HG03064 (cell line): ENCODE measurements around the gene GDPD5.

Experiments used
- ATAC-seq: cut with Tn5 transposase; IDR thresholded peaks from one replicate; pipeline ENCODE4 v1.9.1; 2021; ENCODE audit warnings: low read depth; ENCODE audit not compliant: unreplicated experiment

Gene GDPD5

DNA sequence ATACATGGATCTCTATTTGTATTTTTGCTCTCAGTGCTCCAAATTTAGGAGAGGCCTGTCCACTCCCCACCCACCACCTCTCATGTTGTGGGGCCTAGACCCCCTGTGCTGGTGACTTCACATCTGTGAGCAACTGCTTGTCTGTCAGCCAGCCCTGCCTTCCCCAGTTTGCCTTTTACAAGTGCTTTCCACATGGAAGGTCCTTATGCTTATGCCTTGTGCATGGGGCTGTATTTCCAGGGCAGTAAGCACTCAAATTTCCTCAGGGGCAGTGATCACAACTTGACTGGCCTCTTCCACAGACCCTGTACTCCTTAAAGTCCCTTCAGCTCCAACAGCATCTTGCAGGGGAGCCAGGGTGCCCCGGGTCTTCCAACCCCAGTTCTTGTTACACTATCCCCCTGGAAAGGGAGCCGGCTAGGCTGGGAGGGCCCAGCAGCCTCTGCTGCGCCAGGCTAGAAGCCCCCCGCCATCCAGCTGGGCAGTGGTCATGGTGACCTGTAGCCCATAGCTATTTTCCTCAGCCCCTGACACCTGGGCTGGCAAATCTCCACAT lies 29.9 kb downstream of the GDPD5 start:
- ATAC-seq: no peak

DNA sequence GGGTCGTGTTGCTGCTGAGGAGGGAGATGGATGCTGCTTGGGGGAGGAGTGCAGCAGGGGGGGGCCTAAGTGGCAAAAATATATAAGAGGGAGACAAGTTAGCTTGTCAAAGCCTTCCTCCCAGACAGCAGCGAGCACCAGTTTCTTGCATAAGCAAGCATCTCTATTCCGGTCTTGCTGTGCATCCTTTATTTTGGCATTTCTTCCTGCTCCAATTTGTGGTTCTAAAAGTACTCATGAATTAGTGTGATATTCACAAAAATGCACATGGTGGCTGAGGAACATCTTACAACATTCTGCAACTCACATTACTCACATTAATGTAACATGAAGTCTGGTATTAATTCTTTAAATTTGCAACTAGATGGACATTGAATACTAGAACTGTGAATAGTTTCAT lies 32.1 kb downstream of the GDPD5 start:
- ATAC-seq: no peak

DNA sequence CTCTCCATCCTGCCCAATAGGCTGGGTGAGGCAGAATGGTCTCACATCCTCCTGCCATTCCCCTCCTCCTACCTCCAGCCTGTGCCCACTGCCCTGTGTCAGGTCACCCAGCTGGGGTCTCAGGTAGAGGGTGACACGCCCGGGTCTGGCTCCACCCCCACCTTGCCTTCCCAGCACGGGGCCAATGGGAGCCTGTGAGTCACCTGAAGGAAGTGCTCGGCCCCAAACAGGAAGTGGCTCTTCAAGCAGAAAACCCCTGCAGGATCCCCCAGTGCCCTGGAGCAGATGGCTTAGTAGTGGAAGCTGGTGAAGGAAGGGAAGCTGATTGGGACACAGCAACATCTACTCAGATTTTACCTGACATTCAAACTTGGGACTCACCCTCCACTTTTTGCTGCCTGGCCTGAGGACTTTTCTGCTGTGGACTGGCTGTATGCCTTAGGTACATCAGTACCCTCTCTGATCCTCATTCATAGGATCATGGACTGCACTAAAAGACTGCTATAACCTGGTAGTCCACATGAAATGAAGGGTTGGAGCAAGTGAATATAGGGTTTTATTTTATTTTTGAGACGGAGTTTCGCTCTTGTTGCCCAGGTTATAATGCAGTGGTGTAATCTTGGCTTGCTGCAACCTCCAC lies 33.4 kb downstream of the GDPD5 start:
- ATAC-seq: no peak

DNA sequence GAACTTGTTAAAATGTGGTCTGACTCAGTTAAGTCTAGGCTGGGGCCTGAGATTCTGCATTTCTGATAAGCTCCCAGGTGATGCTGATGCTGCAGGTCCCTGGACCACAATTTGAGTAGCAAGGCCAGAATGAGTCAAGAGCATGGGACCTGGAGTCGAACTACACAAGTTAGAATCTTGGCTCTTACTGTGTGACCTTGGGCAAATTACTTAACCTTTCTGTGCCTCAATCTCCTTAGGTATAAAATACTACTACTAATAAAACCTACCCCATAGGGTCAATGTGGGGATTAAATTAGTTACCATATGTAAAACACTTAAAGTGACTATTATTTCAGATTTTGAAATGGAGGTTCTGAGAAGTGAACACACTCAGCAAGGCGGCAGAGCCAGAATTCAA lies 34.3 kb downstream of the GDPD5 start:
- no peak for ATAC-seq

DNA sequence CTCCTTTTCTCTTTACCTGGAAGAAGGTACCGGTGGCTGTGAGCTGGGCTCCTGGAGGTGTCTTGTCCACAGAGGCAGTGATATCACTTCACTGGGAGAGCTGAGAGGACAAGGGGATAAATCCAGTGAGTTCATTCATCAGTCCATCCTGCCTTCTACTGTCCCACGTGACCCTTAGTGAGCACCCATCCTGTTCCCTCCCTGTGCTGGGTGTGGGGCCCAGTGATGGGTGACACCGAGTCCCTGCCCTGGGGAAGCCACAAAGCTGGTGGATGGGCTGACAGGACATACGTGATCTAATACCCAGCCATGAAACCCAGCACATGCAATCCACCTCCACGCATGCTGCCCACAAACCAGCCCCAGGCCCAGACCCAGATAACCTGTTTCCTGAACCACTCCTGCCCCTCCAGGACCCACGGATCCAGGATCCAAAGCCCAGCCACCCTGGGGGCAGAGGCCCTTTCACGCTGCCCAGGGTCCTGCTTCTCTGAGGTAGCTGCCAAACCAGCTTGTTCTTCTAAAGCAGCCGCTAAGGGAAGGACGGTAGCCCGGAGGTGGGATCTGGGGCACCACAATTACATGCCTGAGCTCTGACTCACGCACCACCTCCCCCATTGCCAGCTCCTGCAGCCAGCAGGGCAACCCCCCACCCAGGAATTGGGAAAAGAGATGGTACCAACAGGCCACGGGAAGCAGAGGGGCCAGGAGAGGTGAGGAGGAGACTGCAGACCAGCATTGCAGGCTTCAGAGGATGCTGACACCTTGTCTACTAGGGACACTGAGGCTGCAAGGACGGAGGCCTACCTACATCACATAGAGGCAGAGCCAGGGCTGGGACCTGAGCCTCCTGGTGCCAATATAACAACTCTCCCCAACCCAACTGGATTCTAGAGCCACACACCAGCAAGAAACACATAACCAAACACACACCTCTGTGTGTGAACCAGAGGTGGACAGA lies 35.2 kb downstream of the GDPD5 start:
- ATAC-seq: no peak

DNA sequence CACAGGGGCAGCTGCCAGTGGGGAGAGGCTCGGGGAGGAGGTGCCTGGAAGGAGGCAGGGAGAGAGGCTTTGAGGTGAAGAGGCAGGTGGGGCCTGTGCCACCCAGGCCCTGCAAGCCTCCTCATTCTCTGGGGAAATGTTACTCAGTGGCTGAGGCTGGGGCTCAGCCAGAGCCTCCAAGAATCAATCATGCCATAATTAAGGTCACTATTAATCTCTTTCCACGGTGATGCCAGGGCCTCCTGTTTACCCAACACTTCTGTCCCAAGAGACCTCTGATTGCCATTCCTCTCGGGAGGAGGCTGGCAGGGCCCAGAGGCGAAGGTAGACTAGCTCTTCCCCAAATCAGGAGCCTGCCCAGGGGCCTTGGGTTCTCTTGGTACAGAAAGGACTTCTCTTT lies 38.4 kb downstream of the GDPD5 start:
- no peak for ATAC-seq

DNA sequence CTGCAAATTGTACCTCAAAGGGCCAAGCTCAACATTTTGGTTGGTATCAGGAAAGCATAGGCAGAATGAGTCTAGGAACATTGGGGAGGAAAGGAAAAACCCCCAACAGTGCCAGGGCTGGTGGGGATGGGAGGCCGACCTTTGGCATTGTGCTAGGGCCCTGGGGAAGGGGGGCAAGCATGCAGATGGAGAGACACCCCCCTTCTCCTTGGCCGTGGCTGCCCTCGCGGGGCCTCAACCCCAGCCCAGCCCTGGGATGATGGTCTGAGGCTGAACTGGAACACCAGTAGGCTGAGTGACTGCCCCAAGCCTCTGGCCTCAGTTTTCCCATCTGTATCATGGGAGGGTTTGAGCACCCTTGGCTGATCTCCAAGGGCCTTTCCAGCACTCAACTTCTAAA lies 40.0 kb downstream of the GDPD5 start:
- ATAC-seq: no peak

DNA sequence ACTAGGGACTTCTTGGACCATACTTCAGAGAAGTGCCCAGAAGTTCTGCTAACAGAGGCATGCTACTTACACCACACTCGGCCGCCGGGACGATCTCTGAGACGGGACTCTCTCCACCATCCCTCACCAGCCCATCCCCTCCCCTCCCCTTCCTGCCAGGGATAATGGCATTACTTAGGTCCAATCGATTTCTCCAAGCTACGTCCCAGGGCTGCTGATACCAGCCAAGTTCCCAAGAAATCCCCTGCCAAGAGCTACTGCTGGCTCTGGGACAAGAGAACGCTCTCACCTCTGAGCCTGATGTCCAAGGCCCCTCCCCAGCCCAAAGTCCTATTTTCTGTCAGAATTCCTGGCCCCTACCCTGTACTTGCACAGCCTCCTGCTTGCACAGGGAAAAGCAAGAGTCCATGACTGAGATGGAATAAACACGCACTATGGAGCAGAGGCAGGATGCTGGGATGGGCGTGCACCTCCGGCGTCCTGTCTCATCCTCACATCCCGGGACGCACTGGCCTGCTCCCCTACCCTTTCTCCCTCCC lies 42.7 kb downstream of the GDPD5 start:
- ATAC-seq: no peak

DNA sequence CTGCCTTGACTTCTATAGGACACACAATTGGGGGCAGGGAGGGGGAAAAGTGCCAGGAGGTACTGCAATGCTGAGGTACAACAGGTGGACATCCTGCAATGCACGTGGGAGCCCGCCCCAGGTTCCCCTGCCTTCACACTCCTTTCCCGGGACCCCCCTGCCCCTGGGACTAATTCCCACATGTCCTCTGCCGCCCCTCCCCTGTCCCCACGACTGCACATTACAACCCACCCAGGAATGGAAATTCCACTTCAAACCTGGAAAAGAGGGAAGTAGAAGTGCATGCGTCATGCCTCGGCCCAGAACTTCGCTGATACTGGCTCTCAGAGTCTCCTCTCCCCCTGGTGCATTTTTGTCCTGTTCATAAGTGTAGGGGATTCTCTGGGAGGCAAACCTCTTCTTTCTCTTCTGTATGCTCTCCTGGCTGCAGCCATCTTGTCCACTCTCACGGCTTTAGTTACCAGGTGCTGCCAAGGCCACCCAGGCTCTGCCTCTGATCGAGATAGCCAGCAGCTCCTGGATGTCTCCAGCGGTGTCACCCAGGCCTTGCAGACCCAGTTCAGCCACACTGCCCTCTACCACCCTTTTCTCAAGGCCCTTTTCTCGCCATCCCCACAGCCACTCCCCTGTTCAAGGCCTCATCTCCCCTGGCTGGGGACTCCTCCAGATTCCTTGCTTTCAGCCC lies 43.7 kb downstream of the GDPD5 start:
- ATAC-seq: no peak

DNA sequence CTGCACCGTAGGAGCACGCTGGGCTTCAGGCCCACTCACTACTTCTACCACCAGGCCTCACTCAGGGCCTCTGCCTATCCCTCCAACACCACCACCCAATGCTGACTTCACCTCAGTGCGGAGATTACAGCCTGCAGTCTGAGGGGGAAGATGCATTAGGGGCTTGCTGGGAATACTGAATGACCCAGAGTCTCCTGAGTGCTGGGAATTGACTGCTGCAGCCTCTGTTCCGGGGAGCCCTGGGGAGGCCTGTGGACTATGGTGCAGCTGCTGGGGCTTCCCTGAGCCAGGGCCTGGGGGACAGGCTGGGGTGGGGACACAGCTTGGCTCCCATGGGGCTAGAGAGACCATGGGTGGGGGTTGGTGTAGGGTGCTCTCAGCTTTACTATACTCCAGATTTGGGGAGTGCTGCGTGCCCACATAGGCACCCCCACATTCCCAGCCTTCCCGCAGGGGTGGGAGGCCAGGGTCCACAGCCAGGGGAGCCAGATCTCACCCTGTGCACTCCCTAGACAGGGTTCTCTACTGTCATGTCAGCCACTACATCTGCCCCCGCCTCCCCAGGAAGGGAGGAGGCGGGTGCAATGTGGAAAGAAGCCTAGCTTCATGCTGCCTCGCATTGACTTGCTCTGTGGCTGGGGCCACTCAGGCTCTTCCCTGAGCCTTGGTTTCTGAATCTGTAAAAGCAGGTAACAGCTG lies 44.4 kb downstream of the GDPD5 start:
- no peak for ATAC-seq

DNA sequence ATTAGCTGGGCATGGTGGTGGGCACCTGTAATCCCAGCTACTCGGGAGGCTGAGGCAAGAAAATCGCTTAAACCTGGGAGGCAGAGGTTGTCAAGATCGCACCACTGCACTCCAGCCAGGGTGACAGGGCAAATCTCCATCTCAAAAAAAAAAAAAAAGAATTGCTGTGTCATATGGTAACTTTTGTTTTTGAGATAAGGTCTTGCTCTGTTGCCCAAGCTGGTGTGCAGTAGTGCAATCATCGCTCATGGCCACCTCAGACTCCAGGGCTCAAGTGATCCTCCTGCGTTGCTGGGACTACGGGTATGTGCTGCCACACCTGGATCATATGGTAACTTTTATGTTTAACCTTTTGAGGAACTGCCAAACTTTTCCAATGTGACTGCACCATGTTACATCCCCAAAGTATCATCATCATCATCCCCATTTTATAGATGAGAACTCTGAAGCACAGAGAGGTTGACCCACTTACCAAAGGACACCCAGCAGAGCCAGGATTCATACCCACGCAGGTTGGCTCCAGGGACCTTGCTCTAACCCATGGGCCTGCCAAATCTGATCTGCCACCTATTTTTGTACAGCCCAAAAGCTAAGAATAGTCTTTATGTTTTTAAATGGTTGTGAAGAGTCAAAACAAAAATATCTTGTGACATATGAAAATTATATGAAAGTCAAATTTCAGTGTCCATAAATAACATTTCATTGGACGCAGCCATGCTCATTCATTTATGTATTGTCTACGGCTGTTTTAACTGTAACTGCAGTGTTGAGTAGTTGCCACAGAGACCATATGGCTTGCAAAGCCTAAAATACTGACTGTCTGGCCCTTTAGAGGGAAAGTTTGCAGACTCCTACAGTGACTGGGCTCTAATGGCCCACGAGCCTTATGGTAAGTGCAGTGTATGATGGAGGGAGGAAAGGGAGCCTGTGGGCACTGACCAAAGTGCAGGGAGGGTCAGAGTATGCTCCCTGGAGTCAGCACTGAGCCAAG lies 45.3 kb downstream of the GDPD5 start:
- no peak for ATAC-seq

DNA sequence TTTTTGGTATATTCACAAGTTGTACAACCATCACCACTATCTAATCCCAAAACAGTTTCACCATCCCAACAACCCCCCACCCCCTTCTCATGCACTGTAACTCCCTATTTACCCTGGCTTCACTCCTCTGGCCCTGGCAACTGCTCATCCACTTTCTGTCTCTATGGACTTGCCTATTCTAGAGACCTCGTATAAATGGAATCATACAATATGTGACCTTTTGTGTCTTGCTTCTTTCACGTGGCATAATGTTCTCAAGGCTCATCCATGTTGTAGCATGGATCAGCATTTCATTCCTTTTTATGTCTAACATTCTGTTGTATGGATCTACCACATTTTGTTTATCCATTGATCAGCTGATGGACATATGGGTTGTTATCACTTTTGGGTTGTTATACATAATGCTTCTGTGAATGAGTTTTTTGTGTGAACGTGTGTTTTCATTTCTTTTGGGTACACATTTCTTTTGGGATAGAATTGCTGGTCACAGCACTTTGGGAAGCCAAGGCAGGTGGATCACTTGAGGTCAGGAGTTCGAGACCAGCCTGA lies 46.1 kb downstream of the GDPD5 start:
- no peak for ATAC-seq

DNA sequence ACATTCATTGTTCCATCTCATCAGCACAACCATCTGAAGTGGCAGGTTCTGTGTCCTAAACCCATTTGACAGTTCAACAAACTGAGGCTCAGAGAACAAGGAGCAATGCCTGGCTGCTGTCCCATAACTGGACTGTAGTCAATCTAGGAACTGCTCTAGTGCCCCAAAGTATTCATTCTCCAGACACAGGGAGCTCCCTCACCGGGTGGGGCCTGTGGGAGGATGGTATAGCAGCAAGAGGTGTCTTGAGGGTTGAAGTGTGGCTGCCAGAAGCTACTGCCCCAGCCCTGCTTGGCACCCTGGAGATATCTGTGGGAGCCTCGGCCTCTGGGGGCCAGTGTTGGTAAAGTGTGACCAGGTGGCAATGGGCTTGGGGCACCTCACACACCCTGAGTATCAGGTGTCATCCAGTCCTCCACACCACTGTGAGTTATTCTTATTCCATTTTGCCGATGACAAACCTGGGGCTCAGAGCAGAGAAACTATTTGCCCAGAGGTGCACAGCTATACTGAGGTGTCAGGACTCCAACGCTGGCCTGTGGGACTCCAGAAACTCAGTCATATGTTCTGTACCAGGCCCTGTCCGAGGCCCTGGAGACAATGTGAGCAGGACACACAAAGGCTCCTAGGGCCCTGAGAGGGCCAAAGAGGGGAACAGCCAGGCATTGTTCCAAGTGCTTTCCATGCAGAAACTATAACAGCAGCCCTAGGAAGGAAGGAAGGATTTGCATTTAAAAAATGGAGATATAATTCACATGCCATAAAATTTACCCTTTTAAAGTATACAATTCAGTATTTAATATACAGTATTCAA lies 46.8 kb downstream of the GDPD5 start:
- no peak for ATAC-seq

DNA sequence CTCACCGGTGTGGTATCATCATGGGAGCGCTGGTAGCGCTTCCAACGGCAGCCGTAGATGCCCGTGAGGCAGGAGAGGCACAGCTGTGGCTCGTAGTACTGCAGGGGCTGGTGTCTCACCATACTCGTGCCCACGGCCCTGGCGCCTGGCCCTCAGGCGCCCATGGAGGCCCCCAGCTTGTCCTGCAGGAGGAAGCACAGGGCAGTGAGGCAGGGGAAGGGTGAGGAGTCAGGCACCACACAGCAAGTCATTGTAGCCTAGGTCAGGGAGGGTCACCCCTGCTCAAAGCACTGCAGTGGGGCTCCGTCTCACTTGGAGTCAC lies 48.2 kb downstream of the GDPD5 start:
- no peak for ATAC-seq

DNA sequence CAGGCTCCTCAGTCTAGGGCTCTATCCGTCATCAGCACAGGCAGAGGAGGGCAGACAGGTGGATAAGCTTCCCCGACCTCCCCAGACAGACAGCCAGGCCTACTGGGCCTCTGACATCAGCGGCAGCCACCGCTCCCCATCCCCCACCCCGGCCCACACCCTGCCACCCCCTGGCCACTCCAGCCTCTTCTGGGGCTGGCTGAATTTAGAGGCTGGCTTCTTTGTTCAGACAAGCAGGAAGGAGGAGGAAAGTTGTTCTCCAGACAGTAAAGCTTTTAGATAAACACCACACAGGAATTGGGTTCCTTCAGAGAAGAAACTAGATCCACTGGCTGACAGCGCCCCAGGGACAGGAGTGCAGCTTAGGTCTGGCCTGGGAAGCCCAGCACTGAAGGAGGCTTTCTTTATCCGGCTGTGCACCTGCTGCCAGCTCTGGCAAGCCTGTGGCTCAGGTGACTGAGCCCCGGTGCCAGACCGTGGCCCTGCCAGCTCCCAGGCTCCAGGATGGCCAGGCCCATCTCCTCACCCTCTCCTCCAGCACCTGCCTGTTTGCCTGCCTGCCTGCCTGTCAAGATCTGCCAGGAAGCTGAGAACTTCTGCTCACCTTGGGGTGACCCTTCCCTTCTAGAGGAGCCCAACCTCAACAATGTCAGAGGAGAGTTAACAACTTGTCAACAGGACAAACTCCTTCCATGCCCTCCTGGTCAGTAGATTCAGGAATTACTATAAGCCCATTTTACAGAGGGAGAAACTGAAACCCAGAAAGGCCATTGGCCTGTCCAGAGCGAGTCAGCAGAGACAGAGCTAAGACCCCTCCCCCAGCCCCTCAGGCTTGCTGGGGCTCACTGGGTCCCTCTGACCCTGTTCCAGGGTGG lies 48.8 kb downstream of the GDPD5 start:
- no peak for ATAC-seq

DNA sequence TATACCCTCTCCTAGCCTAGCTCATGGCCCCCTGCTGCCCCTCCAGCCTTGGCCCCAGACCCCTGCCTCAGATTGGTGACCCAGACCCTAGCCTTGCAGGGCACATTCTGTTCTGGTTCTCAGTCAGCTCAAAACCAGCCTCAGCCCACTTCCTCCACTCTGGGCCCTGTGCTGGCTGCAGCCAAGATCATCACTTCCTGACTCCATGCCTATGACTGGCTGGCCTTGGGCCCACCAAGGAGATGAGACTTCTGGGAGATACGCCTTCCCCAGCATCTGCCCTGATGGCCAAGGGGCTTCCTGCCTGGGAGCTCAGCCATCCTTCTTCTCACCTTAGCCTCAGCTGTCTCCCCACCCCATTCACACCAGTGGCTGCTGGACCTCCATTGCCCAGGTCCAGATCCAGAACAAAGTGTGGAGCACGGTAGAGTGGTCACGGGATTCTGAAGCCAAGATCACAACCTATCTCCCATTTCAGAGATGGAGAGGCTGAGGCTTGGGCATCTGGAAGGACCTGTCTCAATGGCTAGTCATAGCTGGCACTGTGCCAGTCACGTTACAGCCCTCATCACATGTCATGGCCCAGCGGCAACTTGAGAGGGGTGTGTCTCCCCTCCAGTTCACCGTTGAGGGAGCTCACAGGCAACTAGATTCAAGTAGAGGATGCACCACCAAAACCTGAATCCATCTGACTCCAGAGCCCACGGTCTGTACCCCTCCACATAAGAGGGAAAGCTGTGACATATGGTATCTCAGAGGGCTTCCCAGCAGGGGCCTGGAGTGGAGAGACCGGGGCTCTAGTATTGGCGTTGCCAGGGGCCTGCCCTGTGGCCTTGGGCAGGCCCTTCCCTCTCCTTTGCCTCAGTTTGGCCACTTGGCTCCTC lies 49.7 kb downstream of the GDPD5 start:
- no peak for ATAC-seq
